GM13976 (cell line): Measurements from ENCODE around the gene SPSB4.

Experiments
- DNase-seq: peaks from one replicate; pipeline ENCODE4 v3.0.0; 2012; ENCODE audit warnings: low spot score
- CTCF ChIP-seq: IDR thresholded peaks from 2 replicates; pipeline ENCODE4 v1.5.1; 2012; ENCODE audit warnings: borderline replicate concordance, mild to moderate bottlenecking; ENCODE audit not compliant: insufficient read depth; ENCODE audit errors: extremely low read depth, missing control alignments, control extremely low read depth
- in situ Hi-C: fragments of 300-500 bp; cut with MboI; formaldehyde crosslinking; loops from one replicate; pipeline ENCODE4 v1.12.0; 2022; ENCODE audit warnings: low sequenced_read_pairs, mixed read lengths, inconsistent platforms; ENCODE audit not compliant: unreplicated experiment

Gene SPSB4

GRCh38 chr3:141087076-141087777 lies 36.1 kb downstream of the SPSB4 start:
- TF ChIP-seq CTCF, result no peak
- no peak for DNase-seq
- in situ Hi-C loops, result no loop called here

- in situ Hi-C loops, result no loop called here
- no peak for DNase-seq
- TF ChIP-seq CTCF, result no peak
Measured at GRCh38 chr3:141087778-141088130, 36.6 kb downstream of the SPSB4 start.

- no peak for TF ChIP-seq CTCF
- DNase-seq, result no peak
- in situ Hi-C loops, result no loop called here
Measured at GRCh38 chr3:141089339-141090152, 38.4 kb downstream of the SPSB4 start.

- no peak for TF ChIP-seq CTCF
- no peak for DNase-seq
- in situ Hi-C loops, result no loop called here
Measured at GRCh38 chr3:141091426-141091825, 40.3 kb downstream of the SPSB4 start.

- no peak for TF ChIP-seq CTCF
- in situ Hi-C loops, result no loop called here
- no peak for DNase-seq
Measured at GRCh38 chr3:141092663-141093062, 41.5 kb downstream of the SPSB4 start.

- DNase-seq, result no peak
- in situ Hi-C loops, result no loop called here
- no peak for TF ChIP-seq CTCF
Measured at GRCh38 chr3:141093397-141093796, 42.2 kb downstream of the SPSB4 start.
